Activated CD8-positive, alpha-beta T cell treated with anti-CD3 and anti-CD28 coated beads, Interleukin-2, amount 10 ng/mL, durations not matched to agents 7 days and 5 days (primary cell): ENCODE measurements around the gene KCNIP2. TPM values are rescaled to one million over a fixed set of nuclear protein-coding genes. Genes with fewer than 3 reads are reported as not detected.
A peak's percentile ranks its signal among the peaks of the same experiment; 100 is the strongest.

Experiments
- ATAC-seq: fragments of 150-1000 bp; cut with Tn5 transposase; one replicate; pipeline ENCODE4 v1.10.0; 2021; ENCODE audit warnings: moderate library complexity
- CTCF ChIA-PET: fragments of 350-600 bp; sonication (Branson Sonifier 250); formaldehyde crosslinking; loops from one replicate; lab custom pipeline; 2021; ENCODE audit warnings: antibody characterized with exemption; lab: Charles Lee
- POLR2A ChIA-PET: fragments of 350-600 bp; sonication (Branson Sonifier 250); formaldehyde crosslinking; loops from one replicate; lab custom pipeline; 2021; ENCODE audit warnings: antibody characterized with exemption; lab: Charles Lee
- DNase-seq: peaks from one replicate; pipeline ENCODE4 v3.0.0-alpha.2; 2020
- H3K27ac Mint-ChIP-seq: one replicate; pipeline ENCODE4 v1.8.0; 2021; ENCODE audit warnings: mild to moderate bottlenecking, mixed read lengths
- H3K27me3 Mint-ChIP-seq: one replicate; pipeline ENCODE4 v1.8.0; 2021; ENCODE audit warnings: low read depth, mixed read lengths
- H3K36me3 Mint-ChIP-seq: one replicate; pipeline ENCODE4 v1.8.0; 2021; ENCODE audit warnings: low read depth, mixed read lengths
- H3K4me1 Mint-ChIP-seq: one replicate; pipeline ENCODE4 v1.8.0; 2021; ENCODE audit warnings: low read depth, mixed read lengths
- H3K4me3 Mint-ChIP-seq: one replicate; pipeline ENCODE4 v1.8.0; 2021; ENCODE audit warnings: mild to moderate bottlenecking, mixed read lengths
- H3K9me3 Mint-ChIP-seq: one replicate; pipeline ENCODE4 v1.8.0; 2022; ENCODE audit warnings: mixed read lengths; ENCODE audit not compliant: insufficient read depth
- total RNA-seq, 2 experiments: library from RNA; stranded (reverse); gene quantifications; one replicate each; pipeline ENCODE4 v1.2.3, GENCODE V29; 2021

The KCNIP2 gene
- total RNA-seq, 2 experiments from 2014 or later = 1.9 to 2.7 TPM

DNA sequence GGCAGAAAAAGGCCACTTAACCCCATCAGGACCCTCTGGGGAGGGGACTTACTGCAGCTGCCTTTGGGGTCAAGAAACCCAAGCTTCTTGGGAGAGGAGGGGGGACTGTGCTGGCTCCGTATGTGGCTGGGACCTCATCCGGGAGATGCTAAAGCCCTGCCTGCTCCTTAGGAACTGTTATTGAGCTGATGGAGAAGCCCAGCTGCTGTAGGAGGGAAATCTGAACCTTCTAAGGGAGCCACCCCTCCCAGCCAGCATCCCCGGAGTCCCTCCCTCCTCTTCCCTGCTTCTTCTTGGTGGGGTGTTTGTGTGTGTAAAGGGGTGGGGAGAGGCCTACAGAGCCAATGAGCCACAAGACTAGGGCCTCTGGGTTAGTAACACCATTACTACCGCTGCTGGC is 8.2 kb downstream of the KCNIP2 start:
- H3K36me3 Mint-ChIP-seq = no peaks in the 10 kb centered on the region
- DNase-seq = no peak
- peaks cover 2% of the 10 kb centered on the region for H3K27me3 Mint-ChIP-seq
- ChIA-PET POLR2A (interaction anchor here (1.1 to 1.9 kb wide), 2 partner anchors 9 to 17 kb away, joined by 3 to 14 read pairs; partner anchors contain the start of gene OGA), CTCF (interaction anchor here (0.6 to 12.3 kb wide), 28 partner anchors 8 to 237 kb away, joined by 3 to 243 read pairs (median 4); partner anchors contain the start of genes NPM3 and OGA)
- no peak overlapping the region for H3K27ac Mint-ChIP-seq
- no peaks in the 10 kb centered on the region for H3K9me3 Mint-ChIP-seq
- ATAC-seq = no peak
- H3K4me1 Mint-ChIP-seq = peaks cover 62% of the 10 kb centered on the region
- H3K4me3 Mint-ChIP-seq = no peak overlapping the region

DNA sequence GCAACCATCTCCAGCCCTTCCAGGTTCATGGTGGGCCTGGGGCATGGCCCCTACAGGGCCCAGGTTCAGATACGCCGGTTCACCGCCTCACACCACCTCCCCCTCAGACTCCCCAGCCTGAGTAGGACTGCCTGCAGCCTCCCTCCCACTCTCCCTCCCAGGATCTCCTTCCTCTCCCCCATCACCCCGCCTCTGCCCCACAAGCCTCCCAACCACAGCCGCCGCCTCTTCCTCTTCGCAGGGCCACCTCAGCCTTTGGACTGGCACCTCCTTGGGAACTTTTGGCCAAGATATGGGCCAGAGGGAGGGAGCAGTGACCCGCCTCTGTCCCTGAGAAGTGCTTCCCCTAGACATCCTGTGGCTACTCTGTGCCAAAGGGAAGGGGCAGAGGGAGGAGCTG is 9.3 kb downstream of the KCNIP2 start:
- ChIA-PET CTCF (interaction anchor here (0.6 to 2.9 kb wide), 5 partner anchors 16 to 670 kb away, joined by 3 to 24 read pairs (median 6); partner anchors contain the start of genes OGA and SUFU), POLR2A (no interaction called here)
- H3K9me3 Mint-ChIP-seq = no peaks in the 10 kb centered on the region
- ATAC-seq = no peak
- DNase-seq = peak; percentile 48
- peaks cover 62% of the 10 kb centered on the region for H3K4me1 Mint-ChIP-seq
- peaks cover 2% of the 10 kb centered on the region for H3K27me3 Mint-ChIP-seq
- no peak overlapping the region for H3K4me3 Mint-ChIP-seq
- no peaks in the 10 kb centered on the region for H3K36me3 Mint-ChIP-seq
- peak overlapping the region; percentile 72 for H3K27ac Mint-ChIP-seq

DNA sequence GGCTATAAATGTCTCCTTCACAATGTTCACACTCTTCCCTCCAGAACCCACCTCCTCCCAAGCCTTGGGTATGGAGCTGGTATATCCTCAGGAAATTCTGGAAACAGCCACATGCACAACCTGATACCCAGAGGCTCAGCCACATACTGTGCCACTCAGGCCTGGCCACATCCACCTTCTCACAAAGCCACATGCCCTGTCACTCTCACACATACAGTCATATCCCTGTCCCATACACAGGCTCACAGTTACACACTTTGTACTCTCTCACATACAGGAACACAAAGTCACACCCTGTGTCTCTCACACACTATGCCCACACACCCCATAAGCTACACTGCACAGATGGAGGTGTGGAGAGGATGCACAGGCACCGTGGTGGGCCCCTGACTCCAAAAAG is 10.1 kb downstream of the KCNIP2 start:
- ATAC-seq = no peak
- POLR2A ChIA-PET = interaction anchor here (1.1 kb wide), 1 partner anchor 14 kb away, joined by 5 read pairs; no protein-coding TSS in a partner anchor

DNA sequence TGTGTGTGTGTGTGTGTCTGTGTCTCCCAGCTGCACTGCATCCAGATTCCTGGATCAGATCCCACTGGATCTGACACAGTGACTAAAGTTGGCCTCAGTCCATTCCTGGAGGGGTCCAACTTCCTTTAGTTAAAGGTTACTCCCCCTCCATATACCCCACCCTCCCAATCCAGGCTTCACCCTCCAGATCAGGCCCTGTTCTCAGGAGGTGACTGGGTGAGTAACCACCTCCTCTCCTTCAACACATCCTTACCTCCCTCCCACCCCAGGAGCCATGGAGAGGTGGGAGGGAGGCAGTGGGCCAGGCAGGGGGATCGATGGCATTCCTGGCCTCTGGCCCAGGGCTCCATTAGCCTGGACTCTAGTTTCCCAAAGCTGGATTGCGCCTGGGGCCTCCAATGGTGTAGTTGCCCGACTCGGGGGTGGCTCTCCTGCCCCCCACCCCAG is 11.3 kb downstream of the KCNIP2 start:
- peaks cover 59% of the 10 kb centered on the region for H3K4me1 Mint-ChIP-seq
- H3K36me3 Mint-ChIP-seq = no peaks in the 10 kb centered on the region
- DNase-seq (no peak), ATAC-seq (no peak)
- no peaks in the 10 kb centered on the region for H3K27me3 Mint-ChIP-seq
- ChIA-PET CTCF (interaction anchor here (2.4 kb wide), 2 partner anchors 9 to 14 kb away, joined by 6 to 17 read pairs; partner anchors contain the start of gene OGA), POLR2A (no interaction called here)
- H3K27ac Mint-ChIP-seq = no peak overlapping the region
- no peaks in the 10 kb centered on the region for H3K9me3 Mint-ChIP-seq
- no peak overlapping the region for H3K4me3 Mint-ChIP-seq

More for the DNA sequence above, 10.1 kb downstream of the KCNIP2 start:
- CTCF ChIA-PET = interaction anchor here (0.6 to 2.4 kb wide), 3 partner anchors 15 to 177 kb away, joined by 3 to 6 read pairs (median 6); partner anchors contain the start of gene OGA
- H3K4me3 Mint-ChIP-seq = no peak overlapping the region
- H3K9me3 Mint-ChIP-seq = no peaks in the 10 kb centered on the region
- peaks cover 59% of the 10 kb centered on the region for H3K4me1 Mint-ChIP-seq
- no peaks in the 10 kb centered on the region for H3K36me3 Mint-ChIP-seq
- no peak for DNase-seq
- peak overlapping the region; percentile 72 for H3K27ac Mint-ChIP-seq
- H3K27me3 Mint-ChIP-seq = no peaks in the 10 kb centered on the region

DNA sequence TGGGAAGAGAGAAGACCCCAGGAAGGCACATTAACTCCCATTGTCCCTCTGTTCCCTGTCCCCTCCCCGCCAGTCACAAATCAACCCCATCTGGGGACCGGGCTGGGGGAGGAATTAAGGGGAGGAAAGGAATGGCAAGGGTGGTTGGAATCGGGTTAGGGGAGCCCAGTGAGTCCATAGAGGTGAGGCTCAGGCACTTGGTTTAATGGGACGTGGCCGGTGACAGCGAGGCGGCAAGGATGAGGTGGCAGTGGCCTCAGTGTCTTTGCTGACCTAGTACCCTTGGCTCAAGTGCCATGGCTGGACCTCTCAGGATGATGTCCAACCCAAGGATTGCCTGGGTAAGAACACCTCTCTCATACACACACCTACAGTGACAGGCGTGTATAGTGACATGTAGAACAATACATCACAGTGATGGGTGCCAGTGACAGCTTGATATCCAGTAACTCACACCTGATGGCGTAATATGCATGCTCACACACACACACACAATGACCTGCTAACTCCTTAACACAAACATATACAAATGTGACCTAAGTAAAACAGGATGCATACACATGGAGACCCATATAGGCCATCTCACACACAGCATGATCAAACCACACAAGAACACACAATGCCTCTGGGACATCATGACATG is 12.3 kb downstream of the KCNIP2 start:
- Mint-ChIP-seq H3K4me3 (peak overlapping the region; percentile 66), H3K36me3 (no peaks in the 10 kb centered on the region), H3K27ac (peak overlapping the region; percentile 82), H3K4me1 (peaks cover 57% of the 10 kb centered on the region), H3K9me3 (no peaks in the 10 kb centered on the region), H3K27me3 (no peaks in the 10 kb centered on the region)
- DNase-seq = no peak
- POLR2A ChIA-PET = interaction anchor here (4.8 kb wide), 1 partner anchor 13 kb away, joined by 49 read pairs; the partner anchor contains the start of gene OGA
- CTCF ChIA-PET = interaction anchor here (1.8 to 2.4 kb wide), 2 partner anchors 10 to 178 kb away, joined by 5 to 17 read pairs; no protein-coding TSS in a partner anchor
- ATAC-seq = no peak

DNA sequence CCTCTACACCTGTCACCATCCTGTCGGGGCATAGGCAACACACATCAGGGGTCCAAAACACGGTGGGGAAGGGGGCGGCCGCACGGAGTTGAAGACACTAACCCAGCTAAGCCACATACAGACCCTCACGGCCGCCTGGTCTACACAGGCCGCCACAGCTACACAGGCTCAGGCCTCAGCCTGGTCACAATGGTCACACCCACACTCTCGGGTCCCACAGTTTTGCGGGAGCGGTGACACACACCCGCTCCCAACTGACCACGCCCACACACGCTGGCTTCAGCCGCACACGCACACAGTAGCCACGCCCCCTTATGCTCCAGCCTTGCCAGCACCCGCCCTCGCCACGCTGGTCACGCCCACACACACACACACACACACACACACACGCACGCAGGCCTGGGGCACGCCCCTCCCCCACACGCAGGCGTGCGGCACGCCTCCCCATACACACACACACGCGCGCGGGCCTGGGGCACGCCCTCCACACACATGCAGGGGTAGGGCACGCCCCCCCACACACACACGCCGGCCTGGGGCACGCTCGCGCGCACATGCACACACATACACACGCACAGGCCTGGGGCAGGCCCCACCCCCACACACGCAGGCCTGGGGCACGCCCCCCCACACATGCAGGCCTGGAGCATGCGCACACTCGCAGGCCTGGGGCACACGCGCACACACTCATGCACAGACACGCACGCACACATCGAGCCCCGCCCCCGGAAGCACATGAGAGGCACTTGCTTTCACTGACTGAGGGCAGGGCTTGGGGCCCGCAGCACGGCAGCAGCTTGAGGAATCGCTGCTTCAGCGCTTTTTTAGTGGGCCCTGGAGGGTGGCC is 13.1 kb downstream of the KCNIP2 start:
- H3K27me3 Mint-ChIP-seq = no peaks in the 10 kb centered on the region
- peak; percentile 92 for DNase-seq
- H3K36me3 Mint-ChIP-seq = no peaks in the 10 kb centered on the region
- ATAC-seq = peak; percentile 84
- H3K9me3 Mint-ChIP-seq = no peaks in the 10 kb centered on the region
- peaks cover 52% of the 10 kb centered on the region for H3K4me1 Mint-ChIP-seq
- ChIA-PET CTCF (interaction anchor here (1.5 to 2.4 kb wide), 3 partner anchors 11 to 178 kb away, joined by 4 to 17 read pairs (median 5); no protein-coding TSS in a partner anchor), POLR2A (interaction anchor here (4.8 kb wide), 1 partner anchor 12 kb away, joined by 49 read pairs; the partner anchor contains the start of gene OGA)
- H3K4me3 Mint-ChIP-seq = peak overlapping the region; percentile 66
- peak overlapping the region; percentile 82 for H3K27ac Mint-ChIP-seq

DNA sequence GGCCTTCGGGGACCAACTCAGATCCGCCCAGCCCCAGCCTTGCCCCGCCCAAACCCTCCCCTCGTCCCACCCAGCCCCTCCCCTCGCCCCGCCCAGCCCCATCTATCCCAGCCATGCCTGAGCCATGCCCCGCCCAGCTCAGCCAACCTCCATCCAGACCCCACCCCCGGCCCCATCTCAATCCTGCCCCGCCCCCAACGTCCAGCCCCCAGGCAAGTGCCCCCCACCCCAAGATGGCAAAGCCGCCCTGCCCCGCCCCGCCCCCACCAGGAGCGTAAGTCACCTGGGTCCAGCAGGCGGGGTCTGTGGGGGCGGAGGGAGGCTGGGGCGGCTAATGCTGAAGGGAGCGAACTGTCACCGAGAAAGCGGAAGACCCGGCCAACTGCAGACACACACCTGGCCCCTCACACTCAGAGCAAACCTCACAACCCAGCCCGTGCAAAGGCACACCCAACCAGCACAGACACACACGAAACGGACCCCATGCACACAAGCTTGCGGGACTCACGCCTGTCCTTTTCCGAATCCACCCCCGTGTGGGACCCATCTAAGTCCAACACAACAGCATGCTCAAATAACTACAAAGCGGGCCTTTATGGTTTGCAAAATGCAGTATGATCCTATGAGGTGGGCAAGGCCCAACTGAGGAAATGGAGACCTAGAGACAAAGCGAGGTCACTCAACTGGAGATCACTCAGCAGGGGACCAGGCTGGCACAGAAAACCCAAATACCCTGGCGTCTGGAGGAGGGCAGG is 13.9 kb downstream of the KCNIP2 start:
- Mint-ChIP-seq H3K4me3 (peak overlapping the region; percentile 66), H3K4me1 (peaks cover 47% of the 10 kb centered on the region), H3K36me3 (no peaks in the 10 kb centered on the region), H3K27ac (peak overlapping the region; percentile 82), H3K27me3 (no peaks in the 10 kb centered on the region), H3K9me3 (no peaks in the 10 kb centered on the region)
- ATAC-seq = peak; percentile 20
- DNase-seq = peak; percentile 73
- ChIA-PET CTCF (interaction anchor here (1.5 kb wide), 1 partner anchor 36 kb away, joined by 4 read pairs; no protein-coding TSS in a partner anchor), POLR2A (interaction anchor here (0.9 to 4.8 kb wide), 2 partner anchors 11 to 13 kb away, joined by 3 to 49 read pairs; partner anchors contain the start of gene OGA)

DNA sequence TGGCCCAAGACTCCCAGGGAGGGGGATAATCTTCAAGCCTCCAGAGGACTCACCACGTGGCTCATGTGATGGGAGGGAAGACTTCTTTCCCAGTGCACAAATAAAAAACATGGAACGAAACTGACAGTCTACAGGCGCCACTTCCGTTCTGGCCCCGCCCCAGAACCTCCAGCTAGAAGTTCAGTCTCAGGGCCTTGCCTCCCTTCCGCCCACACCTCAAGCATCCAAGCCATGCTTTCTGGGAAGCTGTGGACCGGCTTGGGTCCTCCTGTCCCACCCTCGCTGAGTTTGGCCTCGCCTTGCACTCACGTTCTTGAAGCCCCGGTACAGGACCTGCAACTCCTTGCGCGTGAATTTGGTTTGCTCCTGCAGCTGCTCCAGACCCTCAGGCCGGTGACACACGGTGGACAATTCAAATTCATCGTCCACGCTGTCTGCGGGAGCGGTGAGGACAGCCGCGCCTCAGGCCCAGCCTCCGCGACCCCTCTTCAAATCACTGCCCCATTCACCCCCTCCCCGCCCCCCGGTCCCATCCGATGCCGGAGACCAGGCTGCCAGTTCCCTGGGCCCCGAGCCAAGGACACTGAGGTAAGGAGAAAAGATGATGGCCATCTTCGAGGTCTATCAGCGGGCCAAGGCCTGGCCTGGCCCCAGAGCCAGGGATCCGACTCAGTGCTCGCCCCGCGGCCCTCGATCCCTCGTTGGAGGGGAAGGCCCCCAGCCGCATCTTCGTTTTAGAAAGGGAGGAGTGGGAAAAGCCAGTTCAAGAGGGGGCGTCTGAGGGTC is 14.6 kb downstream of the KCNIP2 start:
- no peak overlapping the region for H3K4me3 Mint-ChIP-seq
- H3K27ac Mint-ChIP-seq = no peak overlapping the region
- no peak for DNase-seq
- ChIA-PET POLR2A (interaction anchor here (0.9 to 4.8 kb wide), 2 partner anchors 11 to 12 kb away, joined by 3 to 49 read pairs; partner anchors contain the start of gene OGA), CTCF (interaction anchor here (1.5 to 2.7 kb wide), 2 partner anchors 12 to 35 kb away, joined by 4 to 16 read pairs; no protein-coding TSS in a partner anchor)
- H3K27me3 Mint-ChIP-seq = no peaks in the 10 kb centered on the region
- no peaks in the 10 kb centered on the region for H3K9me3 Mint-ChIP-seq
- H3K36me3 Mint-ChIP-seq = no peaks in the 10 kb centered on the region
- peaks cover 39% of the 10 kb centered on the region for H3K4me1 Mint-ChIP-seq
- ATAC-seq = no peak

DNA sequence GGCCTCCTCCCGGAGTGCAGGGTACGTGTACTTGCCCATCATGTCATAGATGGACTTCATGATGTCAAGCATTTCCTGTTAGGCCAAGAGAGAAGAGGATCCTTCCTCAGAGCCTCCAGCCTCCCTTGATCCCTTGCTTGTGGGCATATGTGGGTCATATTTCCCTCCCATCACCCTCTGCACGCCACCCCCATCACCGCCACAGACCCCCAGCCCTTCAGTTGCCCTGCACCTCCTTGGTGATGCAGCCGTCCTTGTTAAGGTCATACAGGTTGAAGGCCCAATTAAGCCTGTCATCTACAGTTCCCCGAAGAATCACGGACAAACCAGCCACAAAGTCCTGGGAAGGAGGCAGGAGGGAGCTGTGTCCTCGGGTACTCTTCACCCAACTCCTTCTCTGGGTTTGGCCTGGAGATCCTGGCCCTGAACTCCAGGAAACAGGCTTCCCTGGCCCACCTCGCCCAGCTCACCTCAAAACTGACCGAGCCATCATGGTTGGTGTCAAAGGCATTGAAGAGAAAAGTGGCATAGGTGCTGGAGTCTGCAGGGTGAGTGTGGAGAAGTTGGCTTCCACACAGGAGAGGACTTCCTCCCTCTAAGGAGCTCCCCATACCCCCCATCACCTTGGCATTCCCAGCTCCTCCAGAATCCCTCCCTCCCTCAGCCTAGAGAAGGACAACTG is 15.5 kb downstream of the KCNIP2 start:
- DNase-seq = no peak
- Mint-ChIP-seq H3K4me1 (peaks cover 31% of the 10 kb centered on the region), H3K36me3 (no peaks in the 10 kb centered on the region), H3K27ac (no peak overlapping the region), H3K27me3 (no peaks in the 10 kb centered on the region), H3K4me3 (no peak overlapping the region), H3K9me3 (no peaks in the 10 kb centered on the region)
- ChIA-PET CTCF (interaction anchor here (1.4 to 2.7 kb wide), 2 partner anchors 7 to 13 kb away, joined by 5 to 16 read pairs; no protein-coding TSS in a partner anchor), POLR2A (interaction anchor here (4.8 kb wide), 1 partner anchor 10 kb away, joined by 49 read pairs; the partner anchor contains the start of gene OGA)
- no peak for ATAC-seq
